GM18520 (cell line): ENCODE data around the gene IQCC.

Experiments used
- ATAC-seq: cut with Tn5 transposase; IDR thresholded peaks from one replicate; pipeline ENCODE4 v1.9.1; 2021; ENCODE audit not compliant: unreplicated experiment

Gene IQCC

DNA sequence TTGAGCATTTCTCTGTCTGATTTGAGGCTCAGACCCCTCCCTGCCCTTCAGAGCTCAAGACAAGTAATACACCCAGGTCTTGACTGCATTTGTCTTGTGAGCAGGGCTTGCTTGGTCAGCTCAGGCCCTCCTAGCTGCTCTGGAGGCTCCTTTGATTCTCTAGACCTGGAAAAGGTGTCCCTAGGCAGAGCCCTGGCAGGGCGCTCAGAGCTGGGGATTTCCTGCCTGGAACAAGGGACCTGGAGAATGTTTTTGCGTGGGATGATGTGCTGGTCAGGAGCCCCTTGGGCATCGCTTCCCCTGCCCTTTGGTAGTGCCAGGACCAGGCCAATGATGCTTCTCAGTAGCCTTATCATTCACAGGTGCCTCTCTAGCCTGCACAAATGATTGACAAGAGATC is 9.9 kb upstream of the IQCC start:
- no peak for ATAC-seq

DNA sequence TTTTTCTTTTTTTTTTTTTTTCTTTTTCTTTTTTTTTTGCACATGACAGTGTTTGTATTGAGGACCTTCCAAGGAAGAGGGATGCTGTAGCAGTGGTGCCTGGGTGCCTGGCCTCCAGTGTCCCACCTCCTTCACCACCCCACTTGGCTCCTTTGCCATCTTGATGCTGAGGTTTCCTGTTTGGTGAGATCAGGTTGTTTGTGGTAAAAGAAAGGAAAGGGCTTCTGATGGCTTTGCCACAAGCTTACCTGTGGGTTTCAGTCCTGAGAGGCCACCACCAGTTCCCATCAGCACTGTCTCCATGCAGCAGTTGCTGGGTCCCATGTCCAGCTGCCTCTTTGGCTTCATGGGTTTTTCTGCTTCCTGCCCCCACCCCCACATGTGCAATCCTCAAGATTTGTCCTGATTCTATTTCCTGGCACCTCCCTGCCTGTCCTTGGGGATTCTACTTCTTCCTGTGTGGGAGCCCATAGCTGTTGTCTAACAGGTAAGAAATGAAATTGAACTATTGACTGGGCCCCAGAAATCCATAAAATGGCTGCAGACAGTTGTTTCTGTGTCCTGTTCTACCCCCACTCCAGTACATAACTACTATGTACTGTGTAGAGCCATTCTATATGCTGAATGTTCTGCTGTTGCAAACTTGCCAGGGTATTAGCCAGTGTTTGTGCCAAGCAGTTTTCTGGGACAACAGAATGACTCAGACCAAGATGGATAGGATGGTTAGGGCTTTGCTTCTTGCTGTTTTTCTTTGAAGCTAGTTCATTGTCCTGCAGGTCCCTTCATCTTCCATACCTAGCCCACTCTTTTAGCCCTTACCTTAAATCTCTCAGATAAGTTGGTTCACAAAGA is 9.3 kb upstream of the IQCC start:
- ATAC-seq, result no peak

DNA sequence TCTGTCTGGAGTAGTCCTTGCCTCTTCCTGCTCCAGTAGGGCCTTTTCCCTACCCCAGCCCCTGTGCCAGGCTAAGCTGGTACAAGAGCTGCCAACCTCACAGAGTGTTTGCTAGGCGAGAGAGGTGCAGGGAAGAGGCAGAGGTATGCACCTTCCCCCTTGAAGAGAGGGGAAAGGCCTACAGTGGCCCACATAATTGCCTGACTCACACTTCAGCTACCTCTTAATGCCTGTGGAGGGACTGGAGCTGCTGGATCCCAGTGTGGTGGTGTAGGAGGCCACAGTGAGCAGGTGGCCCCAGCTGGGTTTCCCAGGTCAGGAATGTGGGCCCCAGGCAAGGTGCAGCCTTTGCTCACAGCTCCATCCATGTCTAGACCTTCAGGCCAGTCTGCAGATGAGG is 8.4 kb upstream of the IQCC start:
- no peak for ATAC-seq

DNA sequence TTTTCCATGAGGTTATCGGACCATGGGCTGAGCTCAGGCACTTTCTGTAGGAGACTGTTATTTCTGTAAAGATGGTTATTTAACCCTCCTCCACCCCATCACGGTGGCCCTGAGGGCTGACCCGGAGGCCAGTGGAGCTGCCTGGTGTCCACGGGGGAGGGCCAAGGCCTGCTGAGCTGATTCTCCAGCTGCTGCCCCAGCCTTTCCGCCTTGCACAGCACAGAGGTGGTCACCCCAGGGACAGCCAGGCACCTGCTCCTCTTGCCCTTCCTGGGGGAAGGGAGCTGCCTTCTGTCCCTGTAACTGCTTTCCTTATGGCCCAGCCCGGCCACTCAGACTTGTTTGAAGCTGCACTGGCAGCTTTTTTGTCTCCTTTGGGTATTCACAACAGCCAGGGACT is 7.6 kb upstream of the IQCC start:
- no peak for ATAC-seq

DNA sequence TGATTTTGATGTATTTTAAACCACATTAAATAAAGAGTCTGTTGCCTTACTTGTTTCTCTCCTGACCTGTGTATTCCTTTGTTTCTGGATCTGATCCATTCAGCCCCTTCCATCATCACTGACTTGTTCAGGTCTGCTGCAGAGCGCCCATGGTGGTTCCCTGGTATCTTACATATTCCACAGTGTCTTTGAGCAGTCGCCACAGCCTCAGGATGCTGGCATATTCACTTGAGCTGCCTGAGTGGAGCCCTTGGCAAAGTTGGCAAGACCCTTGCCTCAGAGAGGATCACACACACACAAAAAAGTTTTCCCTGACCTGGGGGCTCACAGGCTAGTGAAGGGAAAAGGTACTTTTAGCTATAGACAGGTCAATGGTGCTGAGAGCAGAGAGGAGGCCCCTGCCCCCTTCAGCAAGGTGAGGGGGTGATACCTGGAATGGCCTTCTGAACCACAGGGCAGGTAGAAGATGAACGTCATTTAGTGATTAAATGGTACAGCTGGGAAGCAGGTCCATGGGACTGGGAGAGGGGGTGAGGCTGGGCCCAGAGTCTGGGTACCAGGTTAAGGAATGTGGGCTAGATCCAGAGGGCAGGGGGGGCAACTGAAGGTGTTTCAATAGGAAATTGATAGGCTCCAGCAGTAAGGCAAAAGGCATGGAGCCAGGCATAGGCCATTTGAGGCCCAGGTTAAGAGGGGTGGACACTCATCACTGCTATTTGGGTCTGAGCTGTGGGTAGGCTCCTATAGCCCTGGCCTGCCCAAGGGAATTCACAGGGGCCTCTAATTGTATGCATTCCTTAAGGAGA is 7.0 kb upstream of the IQCC start:
- ATAC-seq, result no peak

DNA sequence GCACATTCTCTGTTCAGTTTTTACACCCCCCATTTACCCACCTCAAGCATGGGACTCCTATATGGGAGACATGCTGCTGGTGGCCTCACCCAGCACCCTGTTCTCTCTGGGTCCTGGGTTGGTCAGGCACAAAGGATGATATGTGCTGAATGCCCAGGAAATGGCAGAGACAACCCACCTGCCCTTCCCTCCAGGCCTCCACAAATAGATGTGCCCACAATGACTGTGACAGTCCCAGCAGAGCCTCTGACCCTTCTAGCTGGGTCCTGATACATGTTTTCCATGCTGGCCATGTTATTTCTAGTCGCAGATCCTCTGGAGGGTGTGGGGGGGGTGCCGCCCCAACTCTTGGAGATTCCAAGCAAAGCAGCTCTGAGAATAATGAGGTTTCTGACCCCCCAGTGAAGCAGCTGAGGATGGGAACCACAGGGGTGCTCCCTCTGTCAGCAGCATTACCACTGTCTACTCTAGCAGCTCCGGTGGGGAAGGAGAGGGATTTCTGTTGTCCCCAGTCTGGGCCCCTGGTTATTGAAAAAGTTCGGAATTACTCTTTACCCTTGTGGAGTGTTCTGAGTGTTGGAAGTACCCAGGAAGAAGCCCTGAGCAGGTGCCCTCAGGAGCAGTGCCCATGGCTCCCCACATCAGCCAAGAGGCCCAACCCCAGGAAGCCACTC is 6.3 kb upstream of the IQCC start:
- ATAC-seq, result no peak

DNA sequence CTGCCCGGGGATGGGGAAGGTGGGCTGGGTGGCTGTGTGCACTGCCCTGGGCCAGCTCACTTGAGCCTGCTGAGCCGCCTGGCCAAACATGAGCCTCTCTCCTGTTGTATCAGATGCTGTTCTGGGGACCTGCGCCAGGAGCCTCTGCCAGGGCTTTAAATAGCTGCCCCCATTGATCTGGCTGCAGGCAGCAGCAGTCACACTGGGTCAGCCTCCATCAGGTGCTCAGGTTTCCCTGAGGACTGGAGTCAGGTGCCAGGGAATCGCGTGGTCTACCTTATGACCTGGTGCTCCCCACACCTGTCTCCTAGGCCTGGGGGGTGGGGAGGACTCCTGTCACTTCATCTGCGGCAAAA is 5.8 kb upstream of the IQCC start:
- ATAC-seq, result no peak

DNA sequence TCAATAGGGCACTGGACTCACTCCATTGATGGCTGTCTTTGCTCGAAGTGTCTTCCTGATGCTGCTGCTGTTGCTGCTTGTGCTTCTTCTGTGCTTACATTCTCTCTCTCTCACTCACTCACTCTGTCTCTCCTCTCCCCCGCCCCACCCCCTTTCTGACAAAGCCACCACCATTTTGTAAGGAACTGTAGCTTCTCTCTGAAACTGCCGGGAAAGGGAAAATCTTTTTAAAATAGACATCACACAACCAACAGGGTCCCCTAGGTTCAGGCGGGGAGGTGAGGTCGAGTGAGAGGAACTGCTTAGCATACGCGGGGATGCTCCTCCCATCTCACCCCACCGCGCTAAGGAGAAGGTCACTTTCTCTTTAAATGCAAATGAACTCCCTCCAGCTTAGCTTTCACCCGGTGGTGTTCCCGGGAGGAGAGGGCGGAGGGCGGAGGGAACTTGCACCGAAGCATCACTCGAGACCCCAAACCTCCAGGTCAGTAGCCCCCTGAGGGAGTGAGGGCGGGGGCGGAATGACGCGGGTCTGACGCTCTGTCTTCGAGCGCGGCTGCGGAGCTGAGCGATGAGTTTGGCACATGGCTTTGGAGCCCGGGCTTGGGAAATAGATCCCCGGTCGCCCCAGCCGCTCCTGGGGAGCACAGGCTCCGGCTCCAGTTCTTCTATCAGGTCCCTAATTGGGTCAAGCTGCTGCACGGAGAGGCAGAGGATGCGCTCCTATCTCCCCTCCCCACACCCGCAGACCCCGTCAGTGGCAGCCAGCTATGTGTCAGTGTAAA is 5.1 kb upstream of the IQCC start, which contains the start of gene CCDC28B:
Gene CCDC28B (plus strand): TSS at position 370 of the 785 bp plus-strand sequence. CDS start 1,341 bp downstream, outside the sequence.
- no peak for ATAC-seq

DNA sequence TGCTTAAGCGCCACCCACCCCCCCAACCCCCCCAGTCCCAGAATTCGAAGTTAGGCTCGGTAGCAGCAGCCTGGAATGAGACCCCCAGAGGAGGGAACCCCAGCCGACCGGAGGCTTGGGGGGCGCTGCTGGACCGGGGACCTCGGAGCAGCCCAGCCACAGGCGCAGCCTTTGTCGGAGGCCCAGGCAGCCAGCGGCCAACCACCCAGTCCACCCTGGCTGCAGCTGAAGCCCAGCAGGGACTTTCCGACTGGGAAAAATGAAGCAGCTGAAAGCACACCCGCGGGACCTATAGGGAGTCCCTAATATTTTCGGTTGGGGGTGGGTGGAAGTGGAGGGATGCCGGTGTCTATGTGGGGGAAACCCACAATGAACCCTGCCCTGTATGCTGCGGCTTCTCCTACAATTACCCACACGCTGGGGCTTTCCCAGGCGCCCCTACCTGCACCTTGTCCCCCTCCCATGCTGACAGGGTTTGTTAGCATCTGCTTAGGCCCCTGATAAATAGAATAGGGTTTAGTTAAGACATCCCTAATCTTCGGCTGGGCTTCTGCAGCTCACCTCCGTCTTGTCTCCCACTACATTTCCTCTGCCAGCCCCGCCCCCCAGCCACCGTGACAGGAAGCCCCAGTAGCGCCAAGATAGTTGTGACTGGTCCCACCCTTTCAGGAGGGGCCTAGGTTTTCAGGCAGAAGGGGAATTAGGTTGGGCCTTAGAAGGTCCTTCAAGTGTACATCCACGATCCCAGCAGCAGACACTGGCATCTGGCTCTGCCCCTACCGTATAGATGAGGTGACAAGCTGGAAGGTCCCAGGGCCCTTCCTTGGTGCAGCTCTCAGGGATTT is 4.2 kb upstream of the IQCC start:
- ATAC-seq, result no peak

DNA sequence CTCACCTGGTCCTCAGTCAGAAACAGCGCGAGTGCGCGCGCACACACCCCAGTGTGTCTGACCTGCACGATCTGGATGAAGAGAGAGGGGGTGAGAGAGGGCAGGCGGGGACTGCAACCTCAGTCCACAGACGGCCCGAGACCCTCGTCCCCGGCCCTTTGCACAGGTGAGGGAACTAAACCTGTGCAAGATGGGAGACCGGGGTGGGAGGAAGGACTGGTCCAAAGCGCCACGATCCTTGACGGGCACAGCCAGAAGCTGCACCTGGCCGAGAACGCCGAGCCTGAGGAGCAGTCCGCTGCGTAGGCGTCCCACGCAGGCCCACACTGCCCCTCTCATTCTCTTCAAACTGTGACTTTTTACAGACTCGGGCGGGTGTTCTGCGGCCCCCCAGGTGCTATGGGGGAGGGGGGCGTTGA is 519 bp upstream of the IQCC start:
- no peak for ATAC-seq

DNA sequence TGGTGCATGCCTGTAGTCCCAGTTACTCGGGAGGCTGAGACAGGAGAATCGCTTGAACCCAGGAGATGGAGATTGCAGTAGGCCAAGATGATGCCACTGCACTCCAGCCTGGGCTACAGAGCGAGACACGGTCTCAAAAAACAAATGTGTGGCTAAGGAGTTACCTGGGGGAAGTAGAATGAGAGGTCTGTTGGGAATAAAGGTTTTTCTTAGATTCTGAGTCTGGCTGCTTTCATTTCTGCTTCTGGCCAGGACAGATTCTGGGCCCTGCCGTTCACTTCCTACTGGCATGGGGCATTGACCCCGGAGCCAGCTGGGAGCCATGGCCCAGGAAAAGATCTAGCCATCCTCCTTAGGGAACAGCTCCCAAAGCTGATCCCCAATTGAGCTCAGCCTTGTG is 3.0 kb downstream of the IQCC start:
- no peak for ATAC-seq

DNA sequence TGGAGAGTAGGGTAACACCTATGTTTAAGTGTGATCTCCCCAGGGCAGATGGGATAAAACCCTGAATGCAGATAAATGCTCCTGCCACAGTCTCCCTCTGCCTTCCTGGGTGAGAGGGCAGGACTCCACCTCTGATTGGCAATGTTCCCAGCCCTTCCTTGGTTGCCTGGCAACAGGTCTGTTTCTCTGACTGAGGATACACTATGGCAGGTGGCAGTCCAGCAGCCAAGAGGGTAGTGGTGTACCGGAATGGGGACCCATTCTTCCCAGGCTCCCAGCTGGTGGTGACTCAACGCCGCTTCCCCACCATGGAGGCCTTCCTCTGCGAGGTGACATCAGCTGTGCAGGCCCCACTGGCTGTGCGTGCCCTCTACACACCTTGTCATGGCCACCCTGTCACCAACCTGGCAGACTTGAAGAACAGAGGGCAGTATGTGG is 3.4 kb downstream of the IQCC start, which contains the start of gene DCDC2B:
Gene DCDC2B (plus strand): TSS at position 199 of the 438 bp plus-strand sequence. CDS start 5 bp downstream, at position 204.
- ATAC-seq, result no peak

DNA sequence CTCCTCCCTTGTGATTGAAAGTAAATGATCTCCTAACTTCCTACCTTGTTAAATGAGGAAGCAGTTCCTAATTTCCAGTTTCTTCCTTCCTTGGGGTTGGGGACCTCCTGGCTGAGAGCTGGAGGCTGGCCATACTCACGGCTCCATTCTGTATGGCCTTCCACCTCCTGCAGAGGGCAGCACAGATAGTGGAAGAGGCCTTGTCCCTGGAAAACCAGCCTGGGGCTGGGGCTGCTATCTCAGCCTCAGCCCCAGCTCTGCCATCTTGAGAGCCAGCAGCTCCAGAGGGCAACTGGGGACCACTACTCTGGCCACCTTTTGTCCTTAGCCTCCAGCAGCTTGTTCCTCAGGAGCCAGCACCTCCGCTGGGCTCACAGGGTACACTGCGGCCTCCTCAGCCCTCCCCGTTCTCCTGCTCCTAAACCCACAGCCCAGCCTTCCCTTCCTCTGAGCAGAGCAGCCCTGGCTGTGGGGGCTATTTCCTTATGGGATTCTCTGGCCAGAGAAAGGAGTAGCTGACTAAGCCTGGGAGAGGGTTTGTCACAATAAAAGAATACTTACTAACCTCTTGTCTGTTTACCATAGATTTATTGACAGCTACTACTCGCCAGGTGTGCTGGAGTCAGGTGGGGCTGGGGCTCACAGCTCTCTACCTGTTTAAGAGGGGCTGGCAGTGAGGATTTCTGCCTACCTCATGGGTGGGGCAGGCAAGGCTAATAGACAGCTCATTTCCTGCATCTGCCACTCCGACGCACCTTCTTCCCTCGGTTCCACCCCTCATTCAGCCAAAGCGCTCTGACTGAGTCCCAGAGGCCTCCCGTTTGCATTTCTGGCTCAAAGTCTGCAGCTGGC is 10.4 kb downstream of the IQCC start:
- ATAC-seq, result no peak

DNA sequence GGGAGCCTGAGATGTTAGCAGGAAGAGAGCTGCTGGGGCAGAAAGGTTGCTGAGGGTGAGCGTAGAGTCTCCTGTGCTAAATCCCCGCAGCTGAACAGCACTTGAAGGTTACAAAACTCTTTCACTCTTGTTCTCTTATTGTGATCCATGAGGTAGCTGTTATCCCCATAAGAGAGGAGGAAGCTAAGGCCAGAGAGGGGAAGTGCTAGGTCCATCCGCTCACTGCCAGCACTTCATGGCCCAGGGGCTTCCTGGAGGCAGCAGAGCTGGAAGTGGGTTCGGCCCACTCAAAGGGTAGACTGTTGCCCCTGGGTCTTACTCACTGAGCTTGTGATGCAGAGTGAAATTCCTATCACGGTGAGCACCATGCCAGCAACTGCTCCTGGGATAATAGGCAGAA is 11.1 kb downstream of the IQCC start:
- ATAC-seq, result no peak

DNA sequence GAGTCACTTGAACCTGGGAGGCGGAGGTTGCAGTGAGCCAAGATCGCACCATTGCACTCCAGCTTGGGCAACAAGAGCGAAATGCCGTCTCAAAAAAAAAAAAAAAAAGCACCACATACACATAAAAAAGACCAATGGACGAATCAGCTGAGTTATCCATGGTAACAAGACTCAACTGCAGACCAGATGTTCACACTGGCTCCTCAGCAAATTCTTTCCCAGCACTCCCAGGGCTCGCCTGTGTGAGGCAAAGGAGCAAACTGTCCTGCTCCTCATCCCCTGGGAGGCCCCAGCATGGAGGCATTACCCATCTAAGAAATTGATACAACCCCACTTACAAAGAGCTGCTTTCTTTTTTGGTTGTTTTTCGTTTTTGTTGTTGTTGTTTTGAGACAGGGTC is 13.6 kb downstream of the IQCC start:
- ATAC-seq, result no peak

DNA sequence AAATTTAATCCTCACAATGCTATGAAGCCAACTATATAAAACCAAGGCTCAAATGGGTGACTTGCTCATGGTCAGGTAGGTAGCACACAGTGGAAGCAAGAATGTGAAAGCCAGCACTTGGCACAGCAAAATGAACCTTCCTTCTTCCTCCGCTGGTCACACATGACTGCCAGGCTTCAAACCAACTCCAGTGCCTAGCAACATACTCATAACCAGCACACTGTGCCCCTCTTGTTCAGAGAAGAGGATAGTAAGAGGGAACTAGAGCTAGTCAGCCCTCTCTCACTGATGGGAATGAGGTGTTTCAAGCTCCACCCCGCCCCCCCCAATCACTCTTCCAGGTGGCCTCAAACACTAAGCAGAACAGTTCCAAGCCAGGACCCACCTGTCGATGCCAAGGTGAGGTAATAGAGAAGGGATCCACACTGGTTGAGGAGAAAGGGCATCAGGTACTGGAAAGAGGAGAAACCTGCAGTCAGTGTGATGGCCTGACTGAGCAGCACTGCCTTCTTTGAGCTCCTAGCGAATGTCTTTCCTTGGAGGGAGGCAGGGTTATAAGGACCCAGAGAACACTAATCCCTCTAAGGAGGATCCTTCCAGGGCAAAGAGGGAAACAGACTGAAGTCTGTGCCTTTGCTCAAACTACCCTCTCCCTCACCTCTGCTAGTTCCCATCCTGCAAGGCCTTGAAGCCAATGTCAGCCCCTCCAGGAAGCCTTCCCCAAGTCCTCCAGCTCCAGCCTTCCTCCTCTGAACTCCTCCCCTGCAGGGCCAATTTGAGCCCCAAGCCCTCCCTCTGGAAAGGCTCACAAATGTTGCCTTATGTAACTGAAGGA is 15.5 kb downstream of the IQCC start:
- no peak for ATAC-seq

DNA sequence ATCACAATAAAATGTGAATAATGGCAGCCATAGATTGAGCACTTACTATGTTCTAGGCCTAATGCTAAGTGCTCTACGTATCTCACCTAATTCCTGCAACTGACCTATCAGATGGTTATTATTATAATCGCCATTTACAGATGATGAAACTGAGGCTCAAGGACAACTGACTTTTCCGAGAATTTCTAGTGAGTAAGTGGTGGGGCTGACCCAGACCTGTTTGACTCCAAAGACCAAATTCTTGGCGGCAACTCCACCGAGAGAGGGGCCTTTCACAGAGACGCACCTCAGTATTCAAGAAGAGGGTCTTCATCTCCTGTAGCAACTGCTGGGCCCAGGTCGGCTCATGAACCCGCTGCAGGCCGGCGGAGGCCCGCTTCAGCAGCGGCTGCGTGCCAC is 16.1 kb downstream of the IQCC start:
- no peak for ATAC-seq
